Choroid plexus epithelial cell (primary cell): Measurements from ENCODE around the gene CALU.

ENCODE experiments used
- DNase-seq: peaks from one replicate; pipeline ENCODE4 v3.0.0-alpha.2; 2010; ENCODE audit warnings: low read depth
- H3K4me3 ChIP-seq: 2 replicates; pipeline ENCODE4 v1.5.1; 2011; ENCODE audit warnings: low read depth, mild to moderate bottlenecking, control low read depth, low read length, moderate library complexity
- CTCF ChIP-seq: conservative IDR thresholded peaks from 2 replicates; pipeline ENCODE4 v1.5.1; 2011; ENCODE audit warnings: low read depth, mild to moderate bottlenecking, control low read depth, inconsistent platforms, low read length, moderate library complexity

The CALU gene

DNA sequence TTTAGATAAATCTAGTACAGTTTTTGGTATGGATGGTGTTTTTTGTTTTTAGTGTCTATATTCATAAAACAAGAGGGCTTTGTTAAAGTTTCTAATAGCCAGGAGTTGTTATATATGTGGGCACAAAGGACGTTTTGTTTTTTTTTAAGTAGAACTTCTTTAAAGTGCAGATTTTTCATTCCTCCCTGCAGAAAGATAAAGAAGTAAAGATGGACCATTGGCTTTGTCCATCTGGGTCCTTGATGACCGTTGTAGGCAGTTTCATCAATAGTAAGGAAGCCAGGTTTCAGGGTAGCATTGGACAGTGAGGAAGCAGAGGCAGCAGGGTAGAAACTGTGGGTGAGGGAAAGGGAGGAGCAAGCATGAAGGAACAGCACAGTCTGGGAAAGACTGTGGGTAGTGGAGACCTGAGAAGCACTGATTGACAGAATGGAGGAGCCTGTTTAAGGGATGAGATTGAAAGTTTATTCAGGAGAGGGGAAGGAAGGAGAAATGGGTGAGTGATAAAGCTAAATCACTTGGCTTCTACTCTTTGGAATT, 5.3 kb downstream of the CALU start:
- no peak for TF ChIP-seq CTCF
- no peak overlapping the region for H3K4me3 ChIP-seq
- no peak for DNase-seq

DNA sequence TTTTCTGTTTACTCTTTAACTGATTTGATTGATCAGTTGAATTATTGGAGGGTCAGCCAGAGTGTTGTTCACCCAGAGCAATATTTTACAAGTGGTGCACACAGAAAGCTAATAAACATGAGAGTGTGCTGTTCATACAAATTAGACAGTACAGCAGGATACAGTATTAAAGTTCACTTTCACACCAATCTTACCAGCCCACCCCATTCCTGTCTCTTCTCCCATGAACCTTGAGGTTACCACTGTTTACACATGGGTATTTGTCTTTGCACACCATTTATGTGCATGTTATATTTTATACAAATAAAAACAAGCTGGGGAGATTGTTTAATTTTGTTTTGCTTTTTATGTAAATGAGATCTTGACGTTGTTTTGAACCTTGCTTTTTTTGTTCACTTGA, 6.5 kb downstream of the CALU start:
- H3K4me3 ChIP-seq, result no peak overlapping the region
- no peak for DNase-seq
- no peak for TF ChIP-seq CTCF

- no peak for DNase-seq
- TF ChIP-seq CTCF, result no peak
- no peak overlapping the region for H3K4me3 ChIP-seq
Measured at GRCh38 chr7:128747327-128748079, 8.3 kb downstream of the CALU start.

GRCh38 chr7:128752251-128752650, 13.1 kb downstream of the CALU start:
- H3K4me3 ChIP-seq, result no peak overlapping the region
- no peak for TF ChIP-seq CTCF
- DNase-seq, result no peak

- no peak overlapping the region for H3K4me3 ChIP-seq
- no peak for TF ChIP-seq CTCF
Measured at GRCh38 chr7:128755075-128755818, 16.1 kb downstream of the CALU start.

DNA sequence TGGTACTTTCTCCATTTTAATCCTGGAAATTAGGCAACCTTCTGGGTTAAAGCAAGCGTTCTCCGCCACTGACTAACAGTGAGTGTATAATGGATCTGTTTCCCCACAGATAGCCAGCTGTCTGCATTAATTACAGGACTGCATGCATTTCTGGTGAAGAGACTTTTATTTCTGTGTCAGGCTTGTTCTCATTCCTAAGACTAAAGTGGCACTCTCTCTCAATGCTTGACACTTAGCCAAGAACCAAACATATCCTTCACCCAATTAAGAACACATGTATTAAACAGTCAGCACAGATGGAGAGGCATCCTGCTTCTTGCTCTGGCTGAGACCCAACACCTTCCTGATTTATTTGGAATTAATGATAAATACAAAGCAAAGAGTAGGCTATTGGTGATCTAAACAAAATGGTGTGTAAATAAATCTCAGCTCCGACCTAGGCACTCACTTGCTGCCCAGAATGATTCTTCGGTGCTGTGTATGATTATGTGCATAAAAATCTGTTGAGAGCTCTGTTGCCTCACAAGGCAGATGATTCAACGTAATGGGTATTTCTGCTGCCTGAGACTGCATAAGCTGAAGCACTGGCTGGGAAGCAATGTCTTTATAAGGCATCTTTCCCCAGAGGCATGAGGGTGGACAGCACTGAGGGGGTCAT, 16.8 kb downstream of the CALU start:
- TF ChIP-seq CTCF, result no peak
- DNase-seq, result peak; percentile 91
- H3K4me3 ChIP-seq, result no peak overlapping the region

More at GRCh38 chr7:128755075-128755818, 16.1 kb downstream of the CALU start:
- DNase-seq, result no peak
